SJSA1 (cell line): ENCODE data around the gene NUP58. TPM values are rescaled to one million over a fixed set of nuclear protein-coding genes. Genes with fewer than 3 reads are reported as not detected.
A peak's percentile ranks its signal among the peaks of the same experiment; 100 is the strongest.

ENCODE experiments used
- DNase-seq, 2 experiments: peaks; one replicate each; pipeline ENCODE4 v3.0.0-alpha.2; 2015 to 2020; ENCODE audit warnings: low spot score in 2 of 2, low read depth in 1 of 2
- H3K27ac ChIP-seq: fragments of 250-450 bp; sonication (Bioruptor Pico); 2 replicates; pipeline ENCODE4 v1.5.1; 2020; ENCODE audit warnings: mild to moderate bottlenecking, moderate library complexity
- H3K27me3 ChIP-seq: fragments of 250-450 bp; sonication (Bioruptor Pico); replicated peaks from 2 replicates; pipeline ENCODE4 v1.5.1; 2020; ENCODE audit warnings: mild to moderate bottlenecking, moderate library complexity
- H3K36me3 ChIP-seq: fragments of 250-450 bp; sonication (Bioruptor Pico); 2 replicates; pipeline ENCODE4 v1.5.1; 2020; ENCODE audit warnings: mild to moderate bottlenecking
- H3K4me1 ChIP-seq: fragments of 250-450 bp; sonication (Bioruptor Pico); replicated peaks from 2 replicates; pipeline ENCODE4 v1.6.1; 2021; ENCODE audit warnings: mild to moderate bottlenecking
- H3K4me3 ChIP-seq: fragments of 250-450 bp; sonication (Bioruptor Pico); 2 replicates; pipeline ENCODE4 v1.5.1; 2020; ENCODE audit warnings: mild to moderate bottlenecking
- H3K9me3 ChIP-seq: fragments of 250-450 bp; sonication (Bioruptor Pico); replicated peaks from 2 replicates; pipeline ENCODE4 v1.5.1; 2020; ENCODE audit warnings: mild to moderate bottlenecking
- total RNA-seq: library from RNA; depleted of rRNA; stranded (reverse); fragments of >200 nt; shearing (Covaris generic); gene quantifications from 2 replicates; pipeline ENCODE4 v1.2.3, GENCODE V29; 2014; rRNA removed

Gene NUP58
- total RNA-seq, 1 experiment from 2014 or later: 89.5 TPM

- Histone ChIP-seq H3K36me3 (no peaks in the 10 kb centered on the region), H3K27ac (no peak overlapping the region), H3K4me3 (no peak overlapping the region), H3K9me3 (no peaks in the 10 kb centered on the region), H3K4me1 (no peaks in the 10 kb centered on the region; the same call in 1 of the 2 replicates), H3K27me3 (peaks cover 27% of the 10 kb centered on the region)
- no peak for DNase-seq
Measured at GRCh38 chr13:25372284-25373081, 71.1 kb downstream of the NUP58 start.

- Histone ChIP-seq H3K36me3 (no peaks in the 10 kb centered on the region), H3K9me3 (no peaks in the 10 kb centered on the region), H3K27me3 (peaks cover 25% of the 10 kb centered on the region), H3K4me3 (no peak overlapping the region), H3K4me1 (no peaks in the 10 kb centered on the region; the same call in 1 of the 2 replicates), H3K27ac (no peak overlapping the region)
- DNase-seq: peak in 1 of 2 experiments; percentile 22
Measured at GRCh38 chr13:25375727-25376358, 74.4 kb downstream of the NUP58 start.

- peaks cover 13% of the 10 kb centered on the region for H3K27me3 ChIP-seq
Measured at GRCh38 chr13:25377244-25377962, 76.0 kb downstream of the NUP58 start.

GRCh38 chr13:25378528-25378927, 77.1 kb downstream of the NUP58 start:
- Histone ChIP-seq H3K36me3 (no peaks in the 10 kb centered on the region), H3K4me1 (no peaks in the 10 kb centered on the region), H3K9me3 (no peaks in the 10 kb centered on the region), H3K4me3 (no peak overlapping the region), H3K27ac (no peak overlapping the region), H3K27me3 (peaks cover 3% of the 10 kb centered on the region)
- DNase-seq: no peak

More at GRCh38 chr13:25377244-25377962, 76.0 kb downstream of the NUP58 start:
- no peak for DNase-seq
- Histone ChIP-seq H3K4me1 (no peaks in the 10 kb centered on the region), H3K9me3 (no peaks in the 10 kb centered on the region), H3K36me3 (no peaks in the 10 kb centered on the region), H3K4me3 (no peak overlapping the region), H3K27ac (no peak overlapping the region)

GRCh38 chr13:25379011-25379410, 77.6 kb downstream of the NUP58 start:
- H3K27ac ChIP-seq: no peak overlapping the region
- no peaks in the 10 kb centered on the region for H3K9me3 ChIP-seq
- no peak for DNase-seq
- no peaks in the 10 kb centered on the region for H3K36me3 ChIP-seq
- no peak overlapping the region for H3K4me3 ChIP-seq
- H3K4me1 ChIP-seq: no peaks in the 10 kb centered on the region
- peaks cover 3% of the 10 kb centered on the region for H3K27me3 ChIP-seq

GRCh38 chr13:25380082-25380481, 78.7 kb downstream of the NUP58 start:
- H3K4me1 ChIP-seq: no peaks in the 10 kb centered on the region
- no peak overlapping the region for H3K4me3 ChIP-seq
- H3K36me3 ChIP-seq: no peaks in the 10 kb centered on the region
- no peaks in the 10 kb centered on the region for H3K9me3 ChIP-seq
- no peak for DNase-seq
- no peak overlapping the region for H3K27ac ChIP-seq
- peaks cover 6% of the 10 kb centered on the region for H3K27me3 ChIP-seq

- Histone ChIP-seq H3K27ac (no peak overlapping the region), H3K4me3 (no peak overlapping the region), H3K27me3 (peaks cover 6% of the 10 kb centered on the region), H3K36me3 (no peaks in the 10 kb centered on the region), H3K9me3 (no peaks in the 10 kb centered on the region), H3K4me1 (no peaks in the 10 kb centered on the region)
- no peak for DNase-seq
Measured at GRCh38 chr13:25380741-25381324, 79.4 kb downstream of the NUP58 start.

- no peaks in the 10 kb centered on the region for H3K36me3 ChIP-seq
- peaks cover 6% of the 10 kb centered on the region for H3K27me3 ChIP-seq
- H3K9me3 ChIP-seq: no peaks in the 10 kb centered on the region
- no peak overlapping the region for H3K27ac ChIP-seq
- no peaks in the 10 kb centered on the region for H3K4me1 ChIP-seq
- H3K4me3 ChIP-seq: no peak overlapping the region
- DNase-seq: no peak
Measured at GRCh38 chr13:25384758-25385410, 83.5 kb downstream of the NUP58 start.

- H3K27ac ChIP-seq: no peak overlapping the region
- no peaks in the 10 kb centered on the region for H3K27me3 ChIP-seq
- no peaks in the 10 kb centered on the region for H3K4me1 ChIP-seq
- no peaks in the 10 kb centered on the region for H3K9me3 ChIP-seq
- no peak overlapping the region for H3K4me3 ChIP-seq
- no peaks in the 10 kb centered on the region for H3K36me3 ChIP-seq
- DNase-seq: no peak
Measured at GRCh38 chr13:25391932-25392331, 90.5 kb downstream of the NUP58 start.

Other genes starting within 250 kb of the NUP58 start
- 0.06 and 0.08 TPM in 2 replicates for gene PABPC3, start 205.5 kb upstream of the NUP58 start, total RNA-seq
- gene AMER2, start 129.3 kb upstream of the NUP58 start, total RNA-seq: not detected in 2 replicates
- gene MTMR6, start 14.1 kb upstream of the NUP58 start, total RNA-seq: 29.9 and 42.9 TPM in 2 replicates
- 0.03 and 0.13 TPM in 2 replicates for gene ATP8A2, start 70.3 kb downstream of the NUP58 start, total RNA-seq